Epidermal melanocyte (primary cell): Measurements from ENCODE around the gene ZYX.

Experiments used
- DNase-seq: peaks from one replicate; pipeline ENCODE4 v3.0.0; 2011; ENCODE audit warnings: low spot score; ENCODE audit not compliant: insufficient read length

ZYX gene

GRCh38 chr7:143362131-143363015, 18.8 kb upstream of the ZYX start, which contains the start of gene FAM131B:
TSS of gene FAM131B (minus strand) at chr7:143362713. CDS start at chr7:143362603, 110 bp downstream.
- DNase-seq = no peak

GRCh38 chr7:143363016-143363937, 17.9 kb upstream of the ZYX start:
- no peak for DNase-seq

- DNase-seq = no peak
Observed at GRCh38 chr7:143367972-143368371, 13.2 kb upstream of the ZYX start.

DNA sequence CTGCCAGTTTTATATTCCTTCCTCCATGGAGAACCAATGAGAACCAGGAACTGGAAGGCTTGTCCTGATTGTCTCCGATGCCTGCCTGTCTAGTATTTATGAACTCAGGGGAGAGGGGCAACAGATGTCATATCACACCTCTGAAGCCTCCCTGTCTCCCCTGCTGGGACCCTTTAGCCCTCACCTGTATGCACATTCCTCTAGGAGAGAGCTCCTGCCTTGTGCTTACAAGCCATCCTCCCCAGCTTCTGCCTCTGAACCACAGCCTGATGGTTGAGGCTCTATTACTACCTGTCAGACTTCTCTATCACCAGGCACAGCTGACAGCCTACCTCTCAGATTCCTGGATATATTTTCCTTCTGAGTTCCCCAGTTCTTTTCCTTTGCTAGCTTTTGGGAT, 12.8 kb upstream of the ZYX start:
- DNase-seq = no peak

GRCh38 chr7:143369678-143370651, 11.2 kb upstream of the ZYX start:
- no peak for DNase-seq

DNA sequence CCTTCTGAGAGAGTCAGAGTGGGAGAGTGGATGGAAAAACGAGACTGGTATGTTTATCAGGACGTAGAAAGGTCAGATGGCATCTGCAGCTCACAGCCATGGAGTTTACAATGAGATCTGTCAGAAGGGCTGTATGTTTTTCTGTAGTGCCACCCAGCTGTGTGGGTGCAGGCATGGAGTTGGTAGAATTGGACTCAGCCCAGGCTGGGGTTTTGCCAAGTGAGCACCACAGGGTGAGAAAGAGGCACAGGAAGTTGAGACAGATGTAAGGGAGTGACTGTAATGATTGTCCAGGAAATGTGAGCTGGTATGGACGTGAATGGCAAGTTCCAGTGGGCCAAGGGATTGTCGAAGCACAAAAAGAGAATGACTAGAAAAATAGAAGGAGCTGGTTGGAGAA, 9.1 kb upstream of the ZYX start:
- DNase-seq = no peak

GRCh38 chr7:143373255-143373794, 7.8 kb upstream of the ZYX start:
- DNase-seq = no peak

DNA sequence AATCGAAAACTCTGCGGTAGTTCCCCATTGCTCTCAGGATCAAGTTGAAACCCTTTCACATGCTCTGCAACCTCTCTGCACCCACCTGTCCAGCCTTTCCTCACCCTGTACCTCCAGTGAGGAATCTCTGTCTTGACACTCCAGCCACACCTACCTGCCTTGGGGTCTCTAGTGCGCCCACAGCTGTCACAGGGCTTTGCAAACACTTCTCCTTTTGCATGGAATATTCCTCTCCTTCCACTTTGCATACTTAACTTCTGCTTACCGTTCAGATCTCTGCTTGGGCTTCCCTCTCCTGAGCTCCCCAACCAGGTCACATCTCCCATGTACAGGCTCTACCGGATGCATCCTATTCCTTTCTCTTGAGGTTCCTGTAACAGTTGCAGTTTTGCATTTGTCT, 6.6 kb upstream of the ZYX start:
- no peak for DNase-seq

- no peak for DNase-seq
Observed at GRCh38 chr7:143375298-143376034, 5.7 kb upstream of the ZYX start.

GRCh38 chr7:143376396-143376795, 4.7 kb upstream of the ZYX start:
- no peak for DNase-seq

DNA sequence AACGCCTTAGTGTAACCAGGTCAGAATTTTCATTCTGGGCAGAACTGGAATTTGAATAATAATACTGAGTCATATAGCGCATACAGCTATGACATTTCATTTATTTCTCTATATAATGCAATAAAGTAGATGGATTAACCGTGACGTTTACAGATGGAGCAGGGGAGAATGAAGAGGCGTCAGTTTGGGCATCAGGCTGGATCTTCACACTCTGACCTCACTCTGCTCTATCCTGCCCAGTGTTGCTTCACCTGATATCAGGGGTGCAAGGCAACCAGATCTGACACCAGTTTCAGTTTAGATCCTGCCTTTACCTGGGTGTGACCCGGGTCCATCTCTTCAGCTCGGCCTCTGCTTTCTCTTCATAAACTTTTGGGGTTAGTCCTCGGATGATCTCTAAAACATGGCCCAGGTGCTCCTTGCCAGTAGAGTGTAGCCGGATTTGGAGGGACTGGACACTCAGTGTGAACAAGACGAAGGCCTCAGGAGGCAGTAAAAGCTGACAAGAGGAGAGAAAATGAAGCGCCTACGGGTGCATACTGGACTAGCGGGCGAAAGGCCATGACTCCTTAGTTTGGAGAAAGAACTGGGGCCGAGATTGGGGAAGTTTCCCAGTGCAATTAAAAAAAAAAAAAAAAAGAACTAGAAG, 1.4 kb upstream of the ZYX start:
- no peak for DNase-seq

GRCh38 chr7:143380260-143380645, 892 bp upstream of the ZYX start:
- DNase-seq = peak; percentile 93

DNA sequence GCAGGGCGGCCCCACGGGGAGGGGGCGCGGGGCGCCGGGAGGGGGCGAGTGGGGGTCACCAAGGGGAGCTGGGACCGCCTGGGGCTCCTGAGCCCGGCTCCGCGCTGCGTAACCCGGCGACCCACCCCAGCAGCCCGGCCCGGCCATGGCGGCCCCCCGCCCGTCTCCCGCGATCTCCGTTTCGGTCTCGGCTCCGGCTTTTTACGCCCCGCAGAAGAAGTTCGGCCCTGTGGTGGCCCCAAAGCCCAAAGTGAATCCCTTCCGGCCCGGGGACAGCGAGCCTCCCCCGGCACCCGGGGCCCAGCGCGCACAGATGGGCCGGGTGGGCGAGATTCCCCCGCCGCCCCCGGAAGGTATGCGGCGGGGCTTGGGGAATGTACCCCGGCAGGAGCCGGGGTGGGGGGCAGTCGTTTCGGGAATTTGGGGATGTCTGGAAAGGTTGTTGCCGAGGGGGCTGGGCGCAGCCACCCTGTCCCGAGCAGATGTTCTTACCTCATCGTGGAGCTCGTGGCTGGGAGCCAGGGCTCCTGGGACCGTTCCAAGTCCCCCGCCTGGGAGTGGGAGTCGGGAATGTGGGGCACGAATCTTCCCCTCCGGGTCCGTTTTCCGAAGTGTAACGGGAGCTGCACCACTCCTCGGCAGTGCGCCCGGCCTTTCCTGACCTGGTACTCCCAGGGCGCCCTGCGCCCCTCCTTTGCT, 431 bp downstream of the ZYX start:
- peak; percentile 60 for DNase-seq

- no peak for DNase-seq
Observed at GRCh38 chr7:143382126-143382790, 1.1 kb downstream of the ZYX start.

GRCh38 chr7:143382791-143383641, 1.9 kb downstream of the ZYX start:
- DNase-seq = no peak

- DNase-seq = no peak
Observed at GRCh38 chr7:143383642-143383957, 2.5 kb downstream of the ZYX start.

DNA sequence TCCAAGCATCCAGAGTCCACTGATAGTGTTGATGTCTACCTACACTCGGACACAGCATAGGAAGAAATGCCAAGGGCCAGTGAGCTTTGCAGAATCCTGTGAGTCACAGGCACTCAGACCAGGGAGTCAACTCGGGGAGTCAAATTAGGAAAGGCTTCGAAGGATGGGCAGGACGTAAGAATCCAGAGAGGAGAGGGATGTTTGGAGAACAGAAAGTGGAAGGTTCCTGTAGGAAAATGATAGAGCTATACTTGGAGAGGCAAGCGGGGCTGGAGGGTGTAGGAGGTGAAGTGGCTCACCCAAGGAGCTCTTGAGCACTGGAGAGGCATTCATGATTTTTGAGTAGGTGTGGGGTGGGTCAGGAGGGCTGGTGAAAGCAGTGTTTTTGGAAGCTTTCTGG, 3.0 kb downstream of the ZYX start:
- DNase-seq = no peak
